Hematopoietic multipotent progenitor cell (in vitro differentiated cells): Measurements from ENCODE around the gene OBSCN. TPM values are rescaled to one million over a fixed set of nuclear protein-coding genes. Genes with fewer than 3 reads are reported as not detected.
A peak's percentile ranks its signal among the peaks of the same experiment; 100 is the strongest.

Experiments used
- DNase-seq, 3 donors: peaks; one replicate each; pipeline ENCODE4 v3.0.0-alpha.2; 2011 to 2015; ENCODE audit warnings: low read depth in 2 of 3, low spot score in 2 of 3
- total RNA-seq: library from RNA; depleted of rRNA; stranded (reverse); fragments of >200 nt; gene quantifications from one replicate; pipeline ENCODE4 v1.2.3, GENCODE V29; 2012

Gene OBSCN
- total RNA-seq, 1 donor: 85.9 TPM

DNA sequence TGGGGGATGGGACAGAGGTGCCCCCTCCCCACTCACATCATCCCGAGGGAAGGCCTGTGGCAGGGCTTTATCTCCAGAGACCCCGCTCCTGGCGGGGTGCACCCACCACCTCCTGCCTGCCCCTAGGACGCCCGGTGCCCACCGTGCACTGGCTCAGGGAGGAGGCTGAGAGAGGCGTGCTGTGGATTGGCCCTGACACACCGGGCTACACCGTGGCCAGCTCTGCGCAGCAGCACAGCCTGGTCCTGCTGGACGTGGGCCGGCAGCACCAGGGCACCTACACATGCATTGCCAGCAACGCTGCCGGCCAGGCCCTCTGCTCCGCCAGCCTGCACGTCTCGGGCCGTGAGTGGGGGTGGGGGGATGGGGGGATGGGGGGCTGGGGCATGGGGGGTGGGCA is 127.1 kb downstream of the OBSCN start:
- no peak for DNase-seq

- DNase-seq: no peak
Measured at GRCh38 chr1:228335406-228336307, 127.8 kb downstream of the OBSCN start.

- no peak for DNase-seq
Measured at GRCh38 chr1:228336308-228337030, 128.6 kb downstream of the OBSCN start.

DNA sequence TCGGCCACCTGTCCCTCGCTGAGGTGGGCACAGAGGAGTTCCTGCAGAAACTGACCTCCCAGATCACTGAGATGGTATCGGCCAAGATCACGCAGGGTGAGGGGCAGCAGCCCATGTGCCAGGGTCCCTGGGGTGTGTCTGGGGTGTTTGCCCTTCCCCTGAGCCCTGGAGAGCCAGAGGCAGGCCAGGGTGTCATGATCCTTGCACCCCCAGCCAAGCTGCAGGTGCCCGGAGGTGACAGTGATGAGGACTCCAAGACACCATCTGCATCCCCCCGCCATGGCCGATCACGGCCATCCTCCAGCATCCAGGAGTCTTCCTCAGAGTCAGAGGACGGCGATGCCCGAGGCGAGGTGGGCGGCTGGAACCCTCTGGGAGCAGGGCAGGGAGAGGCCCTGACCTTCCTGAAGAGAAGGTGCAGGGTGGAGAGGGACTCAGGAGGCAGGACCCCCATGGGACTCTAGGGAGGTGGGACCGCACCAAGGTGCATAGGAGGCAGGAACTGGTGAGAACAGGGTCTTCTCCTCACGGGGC is 129.3 kb downstream of the OBSCN start:
- DNase-seq: no peak

GRCh38 chr1:228337711-228338520 is 130.1 kb downstream of the OBSCN start:
- no peak for DNase-seq

GRCh38 chr1:228338521-228339051 is 130.7 kb downstream of the OBSCN start:
- no peak for DNase-seq

DNA sequence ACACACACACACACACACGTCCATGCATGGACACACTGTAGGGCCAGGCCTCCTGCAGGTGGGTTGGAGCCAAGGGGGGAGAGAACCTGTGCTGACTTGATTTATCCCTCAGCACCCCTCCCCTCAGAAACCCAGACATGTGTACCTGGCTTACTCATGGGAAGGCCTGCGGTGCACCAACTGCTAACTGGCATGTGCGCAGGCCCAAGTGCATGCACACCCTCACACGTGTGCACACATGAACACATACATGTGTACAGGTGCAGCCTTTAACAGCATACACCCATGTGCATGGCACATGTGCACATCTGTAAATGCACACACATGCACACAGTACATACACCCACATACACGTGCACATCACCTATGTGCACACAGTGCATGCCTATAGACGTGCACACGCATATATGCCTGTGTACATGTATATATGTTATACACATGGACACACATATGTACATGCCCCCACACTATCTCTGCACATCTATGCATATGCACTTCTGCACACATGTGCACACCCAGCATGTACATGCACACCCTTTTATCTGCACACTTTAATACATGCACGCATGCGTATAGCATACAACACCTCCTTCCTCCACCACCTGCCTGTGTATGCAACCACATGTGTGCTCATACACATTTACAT is 131.3 kb downstream of the OBSCN start:
- no peak for DNase-seq

- DNase-seq: no peak
Measured at GRCh38 chr1:228339766-228340685, 132.2 kb downstream of the OBSCN start.

DNA sequence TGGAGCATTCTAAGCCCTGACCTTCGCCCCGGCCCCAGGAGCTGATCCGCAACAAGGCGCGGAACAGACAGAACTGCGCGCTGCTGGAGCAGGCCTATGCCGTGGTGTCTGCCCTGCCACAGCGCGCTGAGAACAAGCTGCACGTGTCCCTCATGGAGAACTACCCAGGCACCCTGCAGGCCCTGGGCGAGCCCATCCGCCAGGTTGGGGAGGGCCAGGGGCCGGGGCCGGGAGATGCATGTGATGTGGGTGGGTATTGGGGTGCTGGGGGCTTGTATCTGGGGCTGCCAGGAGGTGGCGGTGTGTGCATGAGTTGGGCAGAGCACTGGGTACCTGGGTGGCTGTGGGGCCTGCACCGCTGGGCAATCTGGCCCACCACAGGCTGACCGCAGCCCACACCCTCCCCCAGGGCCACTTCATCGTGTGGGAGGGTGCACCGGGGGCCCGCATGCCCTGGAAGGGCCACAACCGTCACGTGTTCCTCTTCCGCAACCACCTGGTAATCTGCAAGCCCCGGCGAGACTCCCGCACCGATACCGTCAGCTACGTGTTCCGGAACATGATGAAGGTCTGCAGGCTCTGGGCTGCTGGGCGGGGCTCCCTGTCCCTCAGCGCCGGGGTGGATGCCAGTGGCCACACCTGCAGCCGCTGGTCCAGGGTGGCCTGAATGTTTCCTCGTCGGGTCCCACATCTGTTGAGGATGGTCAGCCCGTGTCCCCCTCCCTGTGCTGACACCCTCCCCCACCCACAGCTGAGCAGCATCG is 133.0 kb downstream of the OBSCN start:
- peak in 1 of 3 donors; percentile 3 for DNase-seq

GRCh38 chr1:228341450-228341813 is 133.6 kb downstream of the OBSCN start:
- no peak for DNase-seq

GRCh38 chr1:228341814-228342626 is 134.2 kb downstream of the OBSCN start:
- DNase-seq: no peak

DNA sequence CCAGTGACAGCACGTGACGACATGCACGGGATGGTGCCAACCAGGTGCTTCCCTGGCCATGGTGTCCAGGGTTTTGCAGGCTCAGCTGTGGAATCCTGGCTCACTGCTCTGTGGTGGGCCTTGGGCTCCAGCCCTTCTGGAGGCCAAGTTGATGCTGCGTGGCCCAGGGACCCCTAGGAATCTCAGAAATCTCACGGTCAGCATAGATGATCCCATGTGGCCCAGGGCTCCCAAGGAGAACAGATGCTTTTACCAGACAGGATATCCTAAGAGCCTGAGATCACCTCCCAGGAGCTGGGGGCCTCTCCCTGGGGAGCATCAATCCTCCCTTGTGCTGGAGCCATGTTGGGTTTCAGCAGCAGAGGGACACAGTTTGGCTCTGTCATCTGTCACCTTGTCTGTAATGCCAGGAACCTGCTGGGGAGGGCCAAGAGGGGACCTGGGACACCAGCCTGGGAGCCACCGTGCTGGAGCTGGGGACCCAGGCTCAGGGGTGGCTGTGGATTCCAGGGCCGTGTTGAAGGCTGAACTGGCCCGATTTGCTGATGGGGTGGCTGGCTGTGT is 134.9 kb downstream of the OBSCN start:
- DNase-seq: no peak

DNA sequence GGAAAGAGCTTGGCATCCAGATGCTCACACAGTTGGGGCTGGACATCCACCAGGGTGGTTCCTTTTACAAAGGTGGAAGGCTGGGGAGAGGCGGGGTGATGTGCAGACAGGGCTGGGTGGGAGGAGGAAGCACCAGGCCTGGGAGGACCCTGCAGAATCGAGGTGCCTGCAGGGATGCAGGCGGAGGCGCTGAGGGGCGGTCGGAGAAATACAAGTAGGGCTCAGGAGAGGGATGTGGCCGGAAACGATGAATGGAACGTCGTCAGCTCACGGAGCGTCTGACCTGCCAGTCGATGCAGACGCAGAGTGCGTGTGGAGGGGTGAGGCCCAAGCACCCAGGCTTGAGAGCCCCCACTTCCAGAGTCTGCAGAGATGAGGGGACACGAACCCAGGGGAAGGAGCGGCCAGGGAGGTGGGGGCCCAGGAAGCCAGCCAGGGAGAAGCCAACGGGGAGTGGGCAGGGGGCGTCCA is 135.4 kb downstream of the OBSCN start:
- no peak for DNase-seq

DNA sequence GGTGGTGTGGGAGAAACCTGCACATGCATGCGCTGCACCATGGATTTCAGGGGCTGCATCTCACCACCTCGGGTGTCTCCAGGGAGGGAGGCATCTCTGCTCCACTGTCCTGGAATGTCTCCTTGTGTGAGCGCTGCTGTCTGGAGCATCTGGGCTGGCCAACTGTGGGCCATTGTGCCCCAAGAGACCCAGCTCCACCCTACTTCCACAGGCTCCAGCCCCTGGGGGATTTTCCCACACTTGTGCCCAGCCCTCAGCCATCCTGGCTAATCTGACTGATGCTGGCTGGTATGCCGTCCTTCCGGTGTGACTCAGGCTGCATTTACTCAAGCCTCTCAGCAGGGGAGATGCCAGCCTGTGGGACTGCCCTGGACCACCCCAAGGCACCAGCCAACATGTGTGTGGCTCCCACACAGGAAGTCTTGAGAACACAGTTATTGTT is 136.8 kb downstream of the OBSCN start:
- no peak for DNase-seq

GRCh38 chr1:228345201-228345930 is 137.5 kb downstream of the OBSCN start:
- no peak for DNase-seq

- DNase-seq: no peak
Measured at GRCh38 chr1:228346731-228347130, 138.9 kb downstream of the OBSCN start.
